ENCODE results near the gene PDE7B.

- TF ChIP-seq POLR2AphosphoS5 (IDR thresholded peaks at IDR 0.05; ENCODE audit: low read depth, low read length) (no peak), SIN3A (IDR thresholded peaks at IDR 0.05; ENCODE audit: borderline replicate concordance, insufficient read depth, low read length) (no peak), TAF1 (IDR thresholded peaks at IDR 0.05; ENCODE audit: borderline replicate concordance, insufficient read depth, low read length) (no peak)
- TF ChIP-seq, protein P1, sequence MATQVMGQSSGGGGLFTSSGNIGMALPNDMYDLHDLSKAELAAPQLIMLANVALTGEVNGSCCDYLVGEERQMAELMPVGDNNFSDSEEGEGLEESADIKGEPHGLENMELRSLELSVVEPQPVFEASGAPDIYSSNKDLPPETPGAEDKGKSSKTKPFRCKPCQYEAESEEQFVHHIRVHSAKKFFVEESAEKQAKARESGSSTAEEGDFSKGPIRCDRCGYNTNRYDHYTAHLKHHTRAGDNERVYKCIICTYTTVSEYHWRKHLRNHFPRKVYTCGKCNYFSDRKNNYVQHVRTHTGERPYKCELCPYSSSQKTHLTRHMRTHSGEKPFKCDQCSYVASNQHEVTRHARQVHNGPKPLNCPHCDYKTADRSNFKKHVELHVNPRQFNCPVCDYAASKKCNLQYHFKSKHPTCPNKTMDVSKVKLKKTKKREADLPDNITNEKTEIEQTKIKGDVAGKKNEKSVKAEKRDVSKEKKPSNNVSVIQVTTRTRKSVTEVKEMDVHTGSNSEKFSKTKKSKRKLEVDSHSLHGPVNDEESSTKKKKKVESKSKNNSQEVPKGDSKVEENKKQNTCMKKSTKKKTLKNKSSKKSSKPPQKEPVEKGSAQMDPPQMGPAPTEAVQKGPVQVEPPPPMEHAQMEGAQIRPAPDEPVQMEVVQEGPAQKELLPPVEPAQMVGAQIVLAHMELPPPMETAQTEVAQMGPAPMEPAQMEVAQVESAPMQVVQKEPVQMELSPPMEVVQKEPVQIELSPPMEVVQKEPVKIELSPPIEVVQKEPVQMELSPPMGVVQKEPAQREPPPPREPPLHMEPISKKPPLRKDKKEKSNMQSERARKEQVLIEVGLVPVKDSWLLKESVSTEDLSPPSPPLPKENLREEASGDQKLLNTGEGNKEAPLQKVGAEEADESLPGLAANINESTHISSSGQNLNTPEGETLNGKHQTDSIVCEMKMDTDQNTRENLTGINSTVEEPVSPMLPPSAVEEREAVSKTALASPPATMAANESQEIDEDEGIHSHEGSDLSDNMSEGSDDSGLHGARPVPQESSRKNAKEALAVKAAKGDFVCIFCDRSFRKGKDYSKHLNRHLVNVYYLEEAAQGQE (IDR thresholded peaks at IDR 0.05; ENCODE audit: insufficient read depth in 1 of 2, low read depth in 2 of 2, low read length in 2 of 2): no peak
Observed at GRCh38 chr6:136085370-136086115, 234.0 kb downstream of the PDE7B start.

Measured in PFSK-1 (cell line).